Fibroblast of the aortic adventitia (primary cell): Measurements from ENCODE around the gene CDH13. TPM values are rescaled to one million over a fixed set of nuclear protein-coding genes. Genes with fewer than 3 reads are reported as not detected.

Experiments
- DNase-seq: peaks from one replicate; pipeline ENCODE4 v3.0.0-alpha.2; 2010; ENCODE audit warnings: low read depth
- H3K4me3 ChIP-seq: 2 replicates; pipeline ENCODE4 v1.5.1; 2011; ENCODE audit warnings: low read depth, mild to moderate bottlenecking, control low read depth, low read length, moderate library complexity
- total RNA-seq: library from RNA; depleted of rRNA; stranded (reverse); fragments of >200 nt; gene quantifications from 2 replicates; pipeline ENCODE4 v1.2.3, GENCODE V29; 2012; ENCODE audit warnings: low replicate concordance
- TF ChIP-seq, protein P1 (sequence below): IDR thresholded peaks from 2 replicates; pipeline ENCODE4 v1.5.1; 2011; ENCODE audit warnings: mild to moderate bottlenecking, low read length, control low read depth, inconsistent platforms; ENCODE audit not compliant: insufficient read depth

Gene CDH13
- total RNA-seq, 1 donor: 55.7 TPM

DNA sequence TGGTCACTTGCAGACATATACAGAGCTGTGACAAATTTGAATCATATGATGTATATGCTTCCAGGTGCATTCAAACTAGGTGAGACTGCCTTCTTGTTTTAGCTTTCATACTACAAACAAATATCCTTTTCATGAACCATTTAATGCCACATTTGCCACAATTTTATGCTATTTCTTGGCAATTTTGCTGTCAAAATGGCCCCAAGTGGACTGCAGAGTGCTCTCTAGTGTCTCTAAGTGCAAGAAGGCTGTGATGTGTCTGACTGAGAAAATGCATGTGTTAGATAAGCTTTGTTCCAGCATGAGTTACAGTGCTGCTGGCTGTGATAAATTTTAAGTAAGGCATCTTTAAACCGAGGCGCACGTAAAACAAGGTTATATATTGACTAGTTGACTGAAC is 38.3 kb downstream of the CDH13 start:
- no peak overlapping the region for H3K4me3 ChIP-seq
- TF ChIP-seq, protein P1, sequence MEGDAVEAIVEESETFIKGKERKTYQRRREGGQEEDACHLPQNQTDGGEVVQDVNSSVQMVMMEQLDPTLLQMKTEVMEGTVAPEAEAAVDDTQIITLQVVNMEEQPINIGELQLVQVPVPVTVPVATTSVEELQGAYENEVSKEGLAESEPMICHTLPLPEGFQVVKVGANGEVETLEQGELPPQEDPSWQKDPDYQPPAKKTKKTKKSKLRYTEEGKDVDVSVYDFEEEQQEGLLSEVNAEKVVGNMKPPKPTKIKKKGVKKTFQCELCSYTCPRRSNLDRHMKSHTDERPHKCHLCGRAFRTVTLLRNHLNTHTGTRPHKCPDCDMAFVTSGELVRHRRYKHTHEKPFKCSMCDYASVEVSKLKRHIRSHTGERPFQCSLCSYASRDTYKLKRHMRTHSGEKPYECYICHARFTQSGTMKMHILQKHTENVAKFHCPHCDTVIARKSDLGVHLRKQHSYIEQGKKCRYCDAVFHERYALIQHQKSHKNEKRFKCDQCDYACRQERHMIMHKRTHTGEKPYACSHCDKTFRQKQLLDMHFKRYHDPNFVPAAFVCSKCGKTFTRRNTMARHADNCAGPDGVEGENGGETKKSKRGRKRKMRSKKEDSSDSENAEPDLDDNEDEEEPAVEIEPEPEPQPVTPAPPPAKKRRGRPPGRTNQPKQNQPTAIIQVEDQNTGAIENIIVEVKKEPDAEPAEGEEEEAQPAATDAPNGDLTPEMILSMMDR: no peak
- no peak for DNase-seq

- H3K4me3 ChIP-seq: no peak overlapping the region
- no peak for DNase-seq
- TF ChIP-seq, protein P1: no peak
Measured at GRCh38 chr16:82667437-82667836, 40.7 kb downstream of the CDH13 start.

- no peak overlapping the region for H3K4me3 ChIP-seq
- TF ChIP-seq, protein P1: no peak
- DNase-seq: no peak
Measured at GRCh38 chr16:82668094-82668493, 41.3 kb downstream of the CDH13 start.

GRCh38 chr16:82671741-82672140 is 45.0 kb downstream of the CDH13 start:
- no peak overlapping the region for H3K4me3 ChIP-seq
- TF ChIP-seq, protein P1: peak; percentile 6
- DNase-seq: no peak

- TF ChIP-seq, protein P1: no peak
- H3K4me3 ChIP-seq: no peak overlapping the region
- no peak for DNase-seq
Measured at GRCh38 chr16:82672676-82673075, 45.9 kb downstream of the CDH13 start.

GRCh38 chr16:82675300-82675699 is 48.5 kb downstream of the CDH13 start:
- no peak for DNase-seq
- H3K4me3 ChIP-seq: no peak overlapping the region
- TF ChIP-seq, protein P1: no peak

GRCh38 chr16:82681592-82681991 is 54.8 kb downstream of the CDH13 start:
- no peak overlapping the region for H3K4me3 ChIP-seq
- TF ChIP-seq, protein P1: no peak

More at GRCh38 chr16:82681592-82681991, 54.8 kb downstream of the CDH13 start:
- DNase-seq: no peak
